GM19395 (cell line): ENCODE data around the gene TSHZ1.

Experiments used
- ATAC-seq: cut with Tn5 transposase; IDR thresholded peaks from one replicate; pipeline ENCODE4 v1.9.1; 2021; ENCODE audit warnings: mild to moderate bottlenecking, moderate library complexity; ENCODE audit not compliant: unreplicated experiment

The TSHZ1 gene

GRCh38 chr18:75264926-75265597 lies 54.5 kb downstream of the TSHZ1 start:
- no peak for ATAC-seq

GRCh38 chr18:75265872-75266271 lies 55.3 kb downstream of the TSHZ1 start:
- no peak for ATAC-seq

GRCh38 chr18:75267643-75268363 lies 57.2 kb downstream of the TSHZ1 start:
- peak; percentile 90 for ATAC-seq

GRCh38 chr18:75268364-75268646 lies 57.7 kb downstream of the TSHZ1 start:
- no peak for ATAC-seq

- ATAC-seq = no peak
Measured at GRCh38 chr18:75269124-75269680, 58.6 kb downstream of the TSHZ1 start.

GRCh38 chr18:75269696-75270095 lies 59.1 kb downstream of the TSHZ1 start:
- ATAC-seq = no peak

- no peak for ATAC-seq
Measured at GRCh38 chr18:75271952-75272351, 61.4 kb downstream of the TSHZ1 start.

GRCh38 chr18:75273817-75274216 lies 63.2 kb downstream of the TSHZ1 start:
- ATAC-seq = no peak

GRCh38 chr18:75275226-75275625 lies 64.6 kb downstream of the TSHZ1 start:
- ATAC-seq = no peak

- no peak for ATAC-seq
Measured at GRCh38 chr18:75276818-75277609, 66.4 kb downstream of the TSHZ1 start.

GRCh38 chr18:75277610-75277928 lies 67.0 kb downstream of the TSHZ1 start:
- no peak for ATAC-seq

- no peak for ATAC-seq
Measured at GRCh38 chr18:75279381-75279780, 68.8 kb downstream of the TSHZ1 start.

- ATAC-seq = no peak
Measured at GRCh38 chr18:75280427-75281280, 70.1 kb downstream of the TSHZ1 start.

GRCh38 chr18:75282746-75283145 lies 72.1 kb downstream of the TSHZ1 start:
- ATAC-seq = no peak

GRCh38 chr18:75283731-75284130 lies 73.1 kb downstream of the TSHZ1 start:
- ATAC-seq = no peak

GRCh38 chr18:75284566-75284965 lies 74.0 kb downstream of the TSHZ1 start:
- no peak for ATAC-seq

GRCh38 chr18:75285876-75286275 lies 75.3 kb downstream of the TSHZ1 start:
- ATAC-seq = no peak

GRCh38 chr18:75287006-75287405 lies 76.4 kb downstream of the TSHZ1 start:
- ATAC-seq = no peak

- ATAC-seq = no peak
Measured at GRCh38 chr18:75287700-75288099, 77.1 kb downstream of the TSHZ1 start.

- ATAC-seq = no peak
Measured at GRCh38 chr18:75289761-75290160, 79.2 kb downstream of the TSHZ1 start.
